Cardiac muscle cell (in vitro differentiated cells and primary cell): ENCODE results near the gene MAP4K3. TPM values are rescaled to one million over a fixed set of nuclear protein-coding genes. Genes with fewer than 3 reads are reported as not detected.

ENCODE experiments used
- DNase-seq, 2 donors: peaks; one replicate each; pipeline versions ENCODE4 v3.0.0 to v3.0.0-alpha.2; 2010 to 2017; ENCODE audit warnings: low read depth in 1 of 2, low spot score in 1 of 2
- H3K27ac ChIP-seq: fragments of 200-600 bp; sonication (generic); 2 replicates; pipeline ENCODE4 v1.5.1; 2016
- H3K27me3 ChIP-seq: fragments of 200-600 bp; sonication (generic); 2 replicates; pipeline ENCODE4 v1.6.0; 2016; ENCODE audit warnings: control low read depth
- H3K36me3 ChIP-seq: fragments of 200-600 bp; sonication (generic); 2 replicates; pipeline ENCODE4 v1.5.1; 2016; ENCODE audit warnings: control low read depth
- H3K4me1 ChIP-seq: fragments of 200-600 bp; sonication (generic); 2 replicates; pipeline ENCODE4 v1.8.1; 2017; ENCODE audit warnings: low read depth, mild to moderate bottlenecking, mixed run types
- H3K4me3 ChIP-seq: fragments of 200-600 bp; sonication (generic); 2 replicates; pipeline ENCODE4 v1.5.1; 2016; ENCODE audit warnings: mild to moderate bottlenecking
- H3K9me3 ChIP-seq: fragments of 200-600 bp; sonication (generic); 2 replicates; pipeline ENCODE4 v1.5.1; 2017; ENCODE audit warnings: low read depth, mild to moderate bottlenecking, control low read depth
- polyA plus RNA-seq: library from polyadenylated mRNA; unstranded; fragments of >200 nt; fragmentation: Nextera tagmentation; extraction: Ambion mirVana; gene quantifications from 2 replicates; pipeline ENCODE4 v1.2.1, GENCODE V29; 2016
- total RNA-seq: library from RNA; depleted of rRNA; stranded (reverse); fragments of >200 nt; gene quantifications from 2 replicates; pipeline ENCODE4 v1.2.3, GENCODE V29; 2016
- TF ChIP-seq, protein P1 (sequence below): IDR thresholded peaks from 2 replicates; pipeline ENCODE4 v1.5.1; 2012; ENCODE audit warnings: low read depth, mild to moderate bottlenecking, low read length

Gene MAP4K3
- total and polyA plus RNA-seq, 2 experiments from 2014 or later, result 34.6 to 56.7 TPM

GRCh38 chr2:39455826-39456225 is 18.7 kb upstream of the MAP4K3 start:
- H3K27ac ChIP-seq, result no peak overlapping the region
- peak in 1 of 2 donors; percentile 52 for DNase-seq
- no peak overlapping the region for H3K4me3 ChIP-seq
- no peaks in the 10 kb centered on the region for H3K9me3 ChIP-seq
- peaks cover 3% of the 10 kb centered on the region for H3K4me1 ChIP-seq
- H3K27me3 ChIP-seq, result no peaks in the 10 kb centered on the region
- H3K36me3 ChIP-seq, result no peaks in the 10 kb centered on the region
- TF ChIP-seq, protein P1, sequence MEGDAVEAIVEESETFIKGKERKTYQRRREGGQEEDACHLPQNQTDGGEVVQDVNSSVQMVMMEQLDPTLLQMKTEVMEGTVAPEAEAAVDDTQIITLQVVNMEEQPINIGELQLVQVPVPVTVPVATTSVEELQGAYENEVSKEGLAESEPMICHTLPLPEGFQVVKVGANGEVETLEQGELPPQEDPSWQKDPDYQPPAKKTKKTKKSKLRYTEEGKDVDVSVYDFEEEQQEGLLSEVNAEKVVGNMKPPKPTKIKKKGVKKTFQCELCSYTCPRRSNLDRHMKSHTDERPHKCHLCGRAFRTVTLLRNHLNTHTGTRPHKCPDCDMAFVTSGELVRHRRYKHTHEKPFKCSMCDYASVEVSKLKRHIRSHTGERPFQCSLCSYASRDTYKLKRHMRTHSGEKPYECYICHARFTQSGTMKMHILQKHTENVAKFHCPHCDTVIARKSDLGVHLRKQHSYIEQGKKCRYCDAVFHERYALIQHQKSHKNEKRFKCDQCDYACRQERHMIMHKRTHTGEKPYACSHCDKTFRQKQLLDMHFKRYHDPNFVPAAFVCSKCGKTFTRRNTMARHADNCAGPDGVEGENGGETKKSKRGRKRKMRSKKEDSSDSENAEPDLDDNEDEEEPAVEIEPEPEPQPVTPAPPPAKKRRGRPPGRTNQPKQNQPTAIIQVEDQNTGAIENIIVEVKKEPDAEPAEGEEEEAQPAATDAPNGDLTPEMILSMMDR, result no peak

DNA sequence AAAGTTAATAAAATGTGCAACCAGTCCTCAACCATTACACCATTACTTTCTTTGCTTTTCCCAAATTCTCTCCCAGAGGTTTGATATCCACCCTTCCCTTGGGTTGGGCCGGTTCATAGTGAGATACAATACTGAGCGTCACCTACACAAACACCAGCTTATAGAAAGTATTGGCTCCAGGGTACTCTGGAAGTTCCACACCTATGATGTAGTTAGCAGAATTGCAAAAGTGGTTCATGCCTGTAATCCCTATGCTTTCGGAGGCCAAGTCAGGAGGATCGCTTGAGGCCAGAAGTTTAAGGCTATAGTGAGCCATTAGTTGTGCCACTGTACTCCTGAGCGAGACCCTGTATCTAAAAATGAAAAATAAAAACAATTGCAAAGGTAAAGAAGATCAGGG is 15.3 kb upstream of the MAP4K3 start:
- H3K27me3 ChIP-seq, result no peaks in the 10 kb centered on the region
- no peak overlapping the region for H3K27ac ChIP-seq
- TF ChIP-seq, protein P1, result no peak
- H3K9me3 ChIP-seq, result no peaks in the 10 kb centered on the region
- peaks cover 3% of the 10 kb centered on the region for H3K4me1 ChIP-seq
- H3K36me3 ChIP-seq, result no peaks in the 10 kb centered on the region
- no peak for DNase-seq
- no peak overlapping the region for H3K4me3 ChIP-seq

GRCh38 chr2:39451954-39452353 is 14.9 kb upstream of the MAP4K3 start:
- H3K36me3 ChIP-seq, result no peaks in the 10 kb centered on the region
- no peak overlapping the region for H3K4me3 ChIP-seq
- H3K27me3 ChIP-seq, result no peaks in the 10 kb centered on the region
- H3K4me1 ChIP-seq, result peaks cover 3% of the 10 kb centered on the region
- no peak for DNase-seq
- no peaks in the 10 kb centered on the region for H3K9me3 ChIP-seq
- no peak overlapping the region for H3K27ac ChIP-seq
- TF ChIP-seq, protein P1, result no peak

- Histone ChIP-seq H3K27ac (no peak overlapping the region), H3K9me3 (no peaks in the 10 kb centered on the region), H3K4me3 (no peak overlapping the region), H3K27me3 (no peaks in the 10 kb centered on the region), H3K4me1 (no peaks in the 10 kb centered on the region), H3K36me3 (no peaks in the 10 kb centered on the region)
- no peak for DNase-seq
- TF ChIP-seq, protein P1, result no peak
Observed at GRCh38 chr2:39448169-39448502, 11.1 kb upstream of the MAP4K3 start.

DNA sequence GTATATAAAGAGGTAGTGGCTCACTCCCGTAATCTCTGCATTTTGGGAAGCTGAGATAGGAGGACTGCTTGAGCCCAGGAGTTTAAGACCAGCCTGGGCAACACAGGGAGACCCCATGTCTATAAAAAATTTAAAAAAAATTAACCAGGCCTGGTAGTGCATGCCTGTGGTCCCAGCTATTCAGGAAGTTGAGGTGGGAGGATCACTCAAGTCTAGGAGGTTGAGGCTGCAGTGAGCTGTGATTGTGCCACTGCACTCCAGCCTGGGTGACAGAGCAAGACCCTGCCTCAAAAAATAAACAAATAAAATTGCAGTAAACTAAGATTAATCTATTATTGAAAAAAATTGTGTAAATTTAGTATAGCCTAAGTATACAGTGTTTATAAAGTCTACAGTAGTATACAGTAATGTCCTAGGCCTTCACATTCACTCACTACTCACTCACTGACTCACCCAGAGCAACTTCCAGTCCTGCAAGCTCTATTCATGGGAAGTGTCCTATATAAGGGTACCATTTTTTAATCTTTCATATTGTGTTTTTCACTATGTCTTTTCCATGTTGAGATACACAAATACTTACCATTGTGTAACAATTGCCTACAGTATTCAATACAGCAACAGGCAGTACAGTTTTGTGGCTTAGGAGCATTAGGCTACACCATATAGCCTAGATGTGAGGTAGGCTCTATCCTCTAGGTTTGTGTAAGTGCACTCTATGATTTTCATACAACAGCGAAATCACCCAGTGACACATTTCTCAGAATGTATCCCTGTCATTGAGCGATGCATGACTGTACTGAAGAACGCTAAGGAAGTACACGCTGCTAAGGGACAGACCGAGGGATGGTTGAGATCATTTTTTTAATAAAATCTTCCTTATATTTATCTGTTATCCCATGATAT is 10.4 kb upstream of the MAP4K3 start:
- TF ChIP-seq, protein P1, result no peak

More for the DNA sequence above, 10.4 kb upstream of the MAP4K3 start:
- DNase-seq, result no peak
- H3K27me3 ChIP-seq, result no peaks in the 10 kb centered on the region
- H3K27ac ChIP-seq, result no peak overlapping the region
- H3K36me3 ChIP-seq, result no peaks in the 10 kb centered on the region
- no peaks in the 10 kb centered on the region for H3K9me3 ChIP-seq
- H3K4me3 ChIP-seq, result no peak overlapping the region
- no peaks in the 10 kb centered on the region for H3K4me1 ChIP-seq
